Activated CD8-positive, alpha-beta memory T cell treated with anti-CD3 and anti-CD28 coated beads, Interleukin-2, amount 50 U/mL, for 24 hours (primary cell): ENCODE data around the gene ACAA2.
"Not testable (repeated sequence)": the region's sequence is repeated elsewhere in the genome, so short reads cannot be mapped to it uniquely, and the experiment has no call there.

Experiments
- DNase-seq: peaks from one replicate; pipeline ENCODE4 v3.0.0-alpha.2; 2020; ENCODE audit errors: extremely low read depth

Gene ACAA2

DNA sequence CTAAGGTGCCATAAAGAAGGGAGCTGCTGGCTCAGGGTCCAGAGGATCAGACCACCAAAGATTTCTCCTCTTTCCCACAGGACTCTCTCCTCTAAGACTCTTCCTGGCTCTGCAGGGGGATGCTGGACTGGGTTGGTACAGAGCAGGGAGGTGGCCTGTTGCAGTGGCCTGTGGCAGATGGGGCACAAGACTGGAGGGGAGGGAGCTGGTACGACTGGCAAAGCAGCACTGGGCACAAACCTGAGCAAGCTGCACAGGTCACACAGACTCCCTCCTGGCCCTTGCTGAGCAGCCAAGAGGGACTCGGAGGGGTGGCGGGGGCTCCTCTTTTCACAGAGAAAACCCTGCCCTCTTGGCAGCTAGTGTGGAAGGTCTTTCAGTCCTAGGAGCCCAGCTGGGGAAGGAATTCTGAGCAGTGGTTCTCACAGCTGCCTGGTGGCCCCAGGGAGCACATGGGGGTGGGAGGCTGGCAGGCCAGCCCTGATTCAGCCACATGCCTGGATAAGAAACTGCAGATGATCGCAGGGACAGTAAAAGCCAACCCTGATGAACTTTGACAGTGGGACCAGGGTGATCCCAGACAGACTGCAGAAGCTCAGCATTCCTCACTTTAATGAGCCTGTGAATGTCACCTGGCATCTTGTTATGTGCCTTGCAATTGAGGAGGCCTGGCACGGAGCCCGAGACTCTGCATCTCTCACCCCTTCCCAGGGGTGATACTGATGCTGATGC lies 32.5 kb upstream of the ACAA2 start:
- no peak for DNase-seq

- no peak for DNase-seq
Observed at GRCh38 chr18:49844903-49845302, 31.6 kb upstream of the ACAA2 start.

- DNase-seq, result no peak
Observed at GRCh38 chr18:49843778-49844625, 30.7 kb upstream of the ACAA2 start.

GRCh38 chr18:49843131-49843530 lies 29.8 kb upstream of the ACAA2 start:
- DNase-seq, result no peak

- DNase-seq, result no peak
Observed at GRCh38 chr18:49842656-49843055, 29.3 kb upstream of the ACAA2 start.

- no peak for DNase-seq
Observed at GRCh38 chr18:49841236-49842217, 28.2 kb upstream of the ACAA2 start.

- no peak for DNase-seq
Observed at GRCh38 chr18:49839012-49839411, 25.7 kb upstream of the ACAA2 start.

DNA sequence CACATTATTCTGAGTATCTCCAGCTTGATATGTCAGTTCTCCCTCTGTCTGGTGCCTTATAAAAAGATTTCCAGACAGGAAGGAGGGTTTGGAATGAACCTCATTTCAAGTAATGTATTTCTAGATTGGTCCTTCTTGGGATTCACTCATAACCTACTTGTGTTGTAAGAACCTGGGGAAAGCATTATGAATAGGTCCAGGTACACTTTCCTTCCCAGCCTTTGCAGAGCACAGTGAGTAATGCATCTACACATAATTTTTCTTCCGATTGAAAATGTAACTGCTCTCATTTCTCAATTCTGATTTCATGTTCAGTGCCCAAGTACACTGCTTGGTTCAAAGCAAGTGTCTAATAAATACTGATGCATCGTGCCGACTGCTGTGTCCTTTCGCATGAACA lies 25.0 kb upstream of the ACAA2 start:
- no peak for DNase-seq

- DNase-seq, result no peak
Observed at GRCh38 chr18:49837889-49838288, 24.6 kb upstream of the ACAA2 start.

- DNase-seq, result not testable (repeated sequence)
Observed at GRCh38 chr18:49837316-49837835, 24.0 kb upstream of the ACAA2 start.

DNA sequence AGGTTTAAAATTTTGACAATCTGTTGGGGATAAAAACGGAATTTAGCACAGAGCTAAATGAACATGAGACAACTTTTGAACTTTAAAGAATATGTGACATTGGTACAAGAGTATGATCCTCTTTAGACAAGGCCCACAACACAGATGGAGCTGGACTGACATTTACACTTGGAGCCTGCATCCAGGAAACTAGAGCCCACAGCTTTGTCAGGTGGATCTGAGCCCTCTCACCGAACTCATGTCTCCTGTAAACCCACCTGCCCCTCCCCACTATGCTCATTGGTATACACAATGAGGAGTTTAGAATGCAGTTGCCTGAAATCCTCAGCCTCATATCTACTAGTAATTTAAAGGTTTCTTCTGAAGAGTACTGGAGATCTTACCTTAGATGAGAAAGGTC lies 22.1 kb upstream of the ACAA2 start:
- DNase-seq, result no peak

GRCh38 chr18:49834258-49834657 lies 20.9 kb upstream of the ACAA2 start:
- no peak for DNase-seq

- DNase-seq, result no peak
Observed at GRCh38 chr18:49833814-49834213, 20.5 kb upstream of the ACAA2 start.

- DNase-seq, result no peak
Observed at GRCh38 chr18:49832221-49832647, 18.9 kb upstream of the ACAA2 start.

GRCh38 chr18:49827996-49828395 lies 14.7 kb upstream of the ACAA2 start:
- DNase-seq, result no peak

DNA sequence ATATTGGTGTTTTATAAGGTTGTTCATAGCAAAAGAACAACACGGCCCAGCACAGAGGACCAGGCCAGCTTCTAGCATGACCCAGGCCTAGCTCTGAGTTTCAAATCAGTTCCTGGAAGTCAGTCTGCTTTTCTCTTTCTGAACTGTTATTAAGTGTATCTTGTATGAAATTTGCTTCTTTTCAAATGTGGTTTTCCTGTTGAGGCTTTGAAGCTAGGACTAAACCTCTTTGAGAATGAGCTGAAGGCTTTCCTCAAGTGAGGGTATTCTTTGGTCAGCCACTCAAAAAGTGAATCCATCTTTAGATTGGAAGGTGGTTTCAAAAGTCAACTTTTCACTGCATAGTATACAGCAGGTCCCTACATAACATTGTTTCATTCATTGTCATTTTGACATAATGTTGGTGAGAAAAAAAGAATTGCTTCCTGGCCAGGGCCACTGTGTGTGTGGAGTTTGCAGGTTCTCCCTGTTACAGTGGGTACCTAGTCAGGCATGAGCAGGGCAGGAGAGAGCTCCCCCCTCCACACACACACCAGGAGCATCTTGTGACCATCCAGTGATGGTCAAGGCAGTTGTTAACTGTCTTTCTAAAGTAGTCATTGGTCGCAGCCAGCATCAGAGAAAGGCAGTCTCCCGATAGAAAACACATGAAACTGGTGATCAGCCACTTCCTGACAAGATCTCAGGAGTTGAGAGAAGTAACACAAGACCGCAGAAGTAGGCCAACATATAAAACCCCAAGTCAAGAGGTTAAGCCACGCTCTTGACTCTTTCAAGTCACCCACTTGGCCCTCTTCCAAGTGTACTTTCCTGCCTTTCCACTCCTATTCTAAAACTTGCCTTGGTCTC lies 6.7 kb upstream of the ACAA2 start:
- no peak for DNase-seq

DNA sequence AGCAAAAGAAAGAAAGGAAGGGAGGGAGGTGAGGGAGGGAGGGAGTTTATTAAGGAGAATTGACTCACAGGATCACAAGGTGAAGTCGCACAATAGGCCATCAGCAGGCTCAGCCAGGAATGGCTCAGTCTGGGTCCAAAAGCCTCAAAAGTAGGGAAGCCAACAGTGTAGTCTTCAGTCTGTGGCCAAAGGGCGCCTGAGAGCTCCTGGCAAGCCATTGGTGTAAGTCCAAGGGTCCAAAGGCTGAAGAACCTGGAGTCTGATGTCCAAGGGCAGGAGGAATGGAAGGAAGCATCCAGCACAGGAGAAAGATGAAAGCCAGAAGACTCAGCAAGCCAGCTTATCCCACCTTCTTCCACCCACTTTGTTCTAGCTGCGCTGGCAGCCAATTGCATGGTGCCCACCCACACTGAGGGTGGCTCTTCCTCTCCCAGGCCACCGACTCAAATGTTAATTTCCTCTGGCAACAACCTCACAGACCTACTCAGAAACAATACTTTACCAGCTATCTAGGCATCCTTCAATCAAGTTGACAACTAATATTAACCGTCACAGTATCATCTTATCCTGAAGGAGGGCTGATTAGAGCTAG lies 5.8 kb upstream of the ACAA2 start:
- DNase-seq, result no peak

DNA sequence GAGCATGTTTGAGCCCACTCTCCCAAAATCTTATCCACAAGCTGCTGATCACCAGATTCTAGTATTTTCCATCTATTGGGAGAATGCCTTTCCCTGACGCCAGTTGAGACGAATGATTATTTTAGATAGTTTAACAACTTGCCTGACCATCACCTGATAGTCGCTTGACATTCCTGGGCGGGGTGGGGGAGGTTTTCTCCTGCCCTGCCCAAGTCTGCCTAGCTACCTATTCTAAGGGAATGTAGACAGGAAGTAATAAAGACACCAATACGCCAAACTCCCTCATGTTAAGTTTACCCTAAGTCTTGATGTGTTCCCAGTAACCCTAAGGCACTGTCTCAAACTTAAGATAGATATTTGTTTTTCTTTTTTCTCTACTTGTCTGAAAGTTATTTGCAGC lies 4.6 kb upstream of the ACAA2 start:
- no peak for DNase-seq

GRCh38 chr18:49815927-49816326 lies 2.6 kb upstream of the ACAA2 start:
- DNase-seq, result no peak

- DNase-seq, result peak; percentile 25
Observed at GRCh38 chr18:49814147-49814499, 790 bp upstream of the ACAA2 start.

GRCh38 chr18:49813069-49813318 lies 339 bp downstream of the ACAA2 start:
- no peak for DNase-seq
